GM12872 (cell line): ENCODE measurements around the gene MED15.

Experiments used
- CTCF ChIP-seq: IDR thresholded peaks from 3 replicates; pipeline ENCODE4 v1.5.1; 2011; ENCODE audit warnings: low read depth, mild to moderate bottlenecking, low read length, moderate library complexity; ENCODE audit not compliant: insufficient read depth

The MED15 gene

GRCh38 chr22:20499769-20500168, 7.6 kb upstream of the MED15 start:
- no peak for TF ChIP-seq CTCF

GRCh38 chr22:20503816-20504215, 3.6 kb upstream of the MED15 start:
- no peak for TF ChIP-seq CTCF

GRCh38 chr22:20506543-20507252, 712 bp upstream of the MED15 start:
- TF ChIP-seq CTCF = no peak

- no peak for TF ChIP-seq CTCF
Measured at GRCh38 chr22:20508815-20509271, 1.4 kb downstream of the MED15 start.

GRCh38 chr22:20509344-20510047, 2.1 kb downstream of the MED15 start:
- no peak for TF ChIP-seq CTCF

- no peak for TF ChIP-seq CTCF
Measured at GRCh38 chr22:20510811-20511577, 3.6 kb downstream of the MED15 start.

- no peak for TF ChIP-seq CTCF
Measured at GRCh38 chr22:20511578-20512229, 4.3 kb downstream of the MED15 start.
